GM12878 (cell line): ENCODE measurements around the gene CFAP54. TPM values are rescaled to one million over a fixed set of nuclear protein-coding genes. Genes with fewer than 3 reads are reported as not detected.

ENCODE experiments used
- ATAC-seq: fragments of 200-7000 bp; cut with Tn5 transposase; 3 replicates; pipeline ENCODE4 v1.9.1; 2020; ENCODE audit warnings: mild to moderate bottlenecking, moderate library complexity
- BruUV-seq: library from RNA; stranded (reverse); fragments of 400-500 nt; replicated peaks from 2 replicates; lab custom pipeline; 2021; lab: Mats Ljungman, UMichigan
- CTCF ChIA-PET: fragments of 300-600 bp; sonication (Branson Sonifier 250); formaldehyde crosslinking; extraction: SDS; loops from one replicate; lab custom pipeline; 2021; ENCODE audit warnings: inconsistent platforms; lab: Yijun Ruan, JAX
- POLR2A ChIA-PET: fragments of 350-600 bp; formaldehyde crosslinking; extraction: SDS; loops from one replicate; lab custom pipeline; 2021; ENCODE audit warnings: inconsistent platforms; lab: Charles Lee
- RAD21 ChIA-PET: fragments of 300-600 bp; sonication (Branson Sonifier 250); formaldehyde crosslinking; loops from one replicate; lab custom pipeline; 2023; ENCODE audit warnings: antibody characterized with exemption; ENCODE audit not compliant: unreplicated experiment; lab: Charles Lee
- SMC1A ChIA-PET: fragments of 300-600 bp; sonication (Branson Sonifier 250); formaldehyde crosslinking; loops from one replicate; lab custom pipeline; 2023; ENCODE audit not compliant: unreplicated experiment, uncharacterized antibody; lab: Charles Lee
- DNase-seq: peaks from one replicate; pipeline ENCODE4 v3.0.0-alpha.2; 2011; ENCODE audit warnings: low read depth, low spot score
- FAIRE-seq: peaks from 3 replicates; lab custom pipeline; 2011; peaks lifted over from hg19 to GRCh38; lab: Jason Lieb, UNC
- H2AFZ ChIP-seq: 2 replicates; pipeline ENCODE4 v1.6.0; 2011; ENCODE audit warnings: low read depth, low read length, control low read depth; ENCODE audit not compliant: control insufficient read depth
- H3K27ac ChIP-seq: 2 replicates; pipeline ENCODE4 v1.5.1; 2011; ENCODE audit warnings: control low read depth; ENCODE audit not compliant: control insufficient read depth, insufficient read depth
- H3K27me3 ChIP-seq, 2 experiments: replicated peaks in 1 of 2; 2 replicates each; pipeline versions ENCODE4 v1.6.0 to v1.6.1; 2011; ENCODE audit warnings: low read length in 1 of 2; ENCODE audit not compliant: control insufficient read depth in 2 of 2, insufficient read depth in 2 of 2
- H3K36me3 ChIP-seq, 2 experiments: 2 replicates each; pipeline ENCODE4 v1.5.1; 2011; ENCODE audit warnings: low read length in 1 of 2; ENCODE audit not compliant: control insufficient read depth in 2 of 2, insufficient read depth in 2 of 2
- H3K4me1 ChIP-seq: 2 replicates; pipeline ENCODE4 v1.6.1; 2011; ENCODE audit warnings: mild to moderate bottlenecking, low read length, moderate library complexity, mixed read lengths; ENCODE audit not compliant: control insufficient read depth, insufficient read depth
- H3K4me2 ChIP-seq: 2 replicates; pipeline ENCODE4 v1.6.0; 2011; ENCODE audit warnings: control low read depth; ENCODE audit not compliant: control insufficient read depth, insufficient read depth
- H3K4me3 ChIP-seq: fragments of 200-600 bp; sonication (generic); 2 replicates; pipeline ENCODE4 v1.5.1; 2016
- H3K79me2 ChIP-seq: 2 replicates; pipeline ENCODE4 v1.6.0; 2011; ENCODE audit warnings: low read length; ENCODE audit not compliant: control insufficient read depth, insufficient read depth
- H3K9ac ChIP-seq: 2 replicates; pipeline ENCODE4 v1.8.0; 2011; ENCODE audit warnings: low read length, control low read depth, mixed read lengths; ENCODE audit not compliant: control insufficient read depth, insufficient read depth
- H3K9me3 ChIP-seq: replicated peaks from 3 replicates; pipeline ENCODE4 v1.5.1; 2011; ENCODE audit warnings: mild to moderate bottlenecking, low read length; ENCODE audit not compliant: control insufficient read depth, insufficient read depth
- H4K20me1 ChIP-seq: 2 replicates; pipeline ENCODE4 v1.6.0; 2011; ENCODE audit not compliant: control insufficient read depth, insufficient read depth
- CREB1 ChIP-seq: IDR thresholded peaks from 2 replicates; pipeline ENCODE4 v1.6.1; 2012; ENCODE audit warnings: low read depth, mild to moderate bottlenecking, inconsistent platforms
- CUX1 ChIP-seq: IDR thresholded peaks from 2 replicates; pipeline ENCODE4 v1.6.1; 2012; ENCODE audit warnings: improper control_type of control experiment, low read depth, low read length; ENCODE audit not compliant: insufficient replicate concordance
- EED ChIP-seq: sonication (generic); IDR thresholded peaks from 2 replicates; pipeline ENCODE4 v1.6.1; 2016; ENCODE audit warnings: antibody characterized with exemption, low read depth
- ETV6 ChIP-seq, 2 experiments: fragments of 450-650 bp in 1 of 2; IDR thresholded peaks in 1 of 2; conservative IDR thresholded peaks in 1 of 2; 2 replicates each; pipeline ENCODE4 v1.6.1; 2014; ENCODE audit warnings: antibody characterized with exemption in 1 of 2, borderline replicate concordance in 1 of 2, low read depth in 1 of 2, mild to moderate bottlenecking in 1 of 2, moderate library complexity in 1 of 2
- JUND ChIP-seq: IDR thresholded peaks from 2 replicates; pipeline ENCODE4 v1.6.1; 2012; ENCODE audit warnings: low read depth, mild to moderate bottlenecking, low read length, improper control_type of control experiment, moderate library complexity
- NFXL1 ChIP-seq: fragments of 450-650 bp; IDR thresholded peaks from 2 replicates; pipeline ENCODE4 v1.6.1; 2017; ENCODE audit warnings: antibody characterized with exemption, mild to moderate bottlenecking, borderline replicate concordance
- NKRF ChIP-seq: fragments of 450-650 bp; conservative IDR thresholded peaks from 2 replicates; pipeline ENCODE4 v1.6.1; 2017; ENCODE audit warnings: mild to moderate bottlenecking, moderate library complexity
- WGBS: methylation state at CpG from one replicate; pipeline ENCODE4 v1.1.6; 2016; ENCODE audit warnings: low lambda C conversion rate; ENCODE audit not compliant: insufficient replicate concordance, insufficient coverage; ENCODE audit errors: missing lambda C conversion rate; 5-methylcytosine and 5-hydroxymethylcytosine counted together
- in situ Hi-C: fragments of 300-500 bp; cut with MboI; formaldehyde crosslinking; loops from 9 replicates; pipeline ENCODE4 v1.14.3; 2018; ENCODE audit warnings: mixed read lengths
- intact Hi-C: fragments of 100-400 bp; cut with micrococcal nuclease; formaldehyde crosslinking; loops from one replicate; pipeline ENCODE4 v1.14.2; 2022; ENCODE audit not compliant: unreplicated experiment
- polyA plus RNA-seq, 11 experiments: library from polyadenylated mRNA; depleted of rRNA in 4 of 11; unstranded in 6 of 11; stranded (reverse) in 5 of 11; fragments of >200 nt; fragmentation: Nextera tagmentation in 4 of 11; fragmentation: Illumina TruSeq in 1 of 11; extraction: Ambion mirVana in 4 of 11; extraction: Trizol in 1 of 11; gene quantifications; 1 replicate in 1 of 11; 2 replicates in 10 of 11; pipeline versions ENCODE4 v1.2.1 to v1.2.3, GENCODE V29; 2011 to 2016; ENCODE audit warnings: inconsistent platforms in 2 of 11, missing spikeins in 2 of 11, low read depth in 1 of 11
- total RNA-seq, 4 experiments: library from RNA; depleted of rRNA in 3 of 4; stranded (reverse); fragments of >200 nt in 3 of 4; fragmentation: Illumina TruSeq in 1 of 4; extraction: Trizol in 1 of 4; gene quantifications; 2 replicates each; pipeline versions ENCODE4 v1.2.1 to v1.2.3, GENCODE V29; 2013 to 2021
- TF ChIP-seq, protein P1 (sequence below): IDR thresholded peaks from 2 replicates; pipeline ENCODE4 v1.6.1; 2011; ENCODE audit warnings: borderline replicate concordance, low read depth, mild to moderate bottlenecking, moderate library complexity, mixed read lengths, low read length; ENCODE audit not compliant: insufficient read depth; ENCODE audit errors: extremely low read length
- TF ChIP-seq, protein P2 (sequence below): fragments of 450-650 bp; formaldehyde crosslinking; IDR thresholded peaks from 2 replicates; pipeline ENCODE4 v1.4.0; 2022; ENCODE audit warnings: mild to moderate bottlenecking, moderate library complexity

The CFAP54 gene
- total and polyA plus RNA-seq, 10 of the 15 experiments (the other 5 are each of a cell fraction or from before 2014, with no cell fraction given): 0.19 to 1.5 (median 0.56) TPM

DNA sequence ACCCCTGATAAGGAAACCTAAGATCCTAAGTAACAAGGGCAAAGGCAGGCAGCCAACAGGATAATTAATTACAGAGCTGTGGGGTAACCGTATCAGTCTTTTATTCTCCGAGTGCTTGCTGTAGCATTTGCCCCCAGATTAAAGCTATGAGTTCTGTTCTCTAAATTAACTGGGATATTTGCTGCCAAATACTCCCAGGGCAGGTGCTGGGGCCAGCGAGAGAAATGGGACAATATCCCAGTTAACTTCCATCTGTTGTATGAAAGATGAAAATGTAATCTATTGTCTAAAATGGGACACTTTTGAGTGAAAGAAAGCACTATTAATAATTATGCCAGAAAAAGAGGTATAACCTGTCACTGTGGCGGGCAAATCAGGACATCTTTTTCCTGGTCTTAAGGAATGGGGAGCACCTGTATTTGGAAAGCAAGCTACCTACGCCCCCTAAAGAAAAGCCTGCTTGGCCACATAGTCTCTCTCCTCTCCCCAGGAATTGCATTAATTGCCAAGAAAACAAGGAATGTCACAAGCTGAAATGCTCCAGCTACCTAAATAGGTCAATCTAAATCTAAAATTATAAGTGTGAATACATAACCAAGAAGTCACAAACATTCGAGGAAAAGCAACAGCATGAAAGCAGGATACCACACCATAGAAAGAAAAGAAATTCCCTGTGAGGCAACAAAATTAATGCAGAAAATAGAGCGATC, 26.7 kb upstream of the CFAP54 start:
- no peak overlapping the region for H3K9ac ChIP-seq
- intact Hi-C loops: no loop called here
- H2AFZ ChIP-seq: no peak overlapping the region
- no peak overlapping the region for H3K27ac ChIP-seq
- H3K4me2 ChIP-seq: no peak overlapping the region
- no peak for ATAC-seq
- ChIA-PET RAD21 (no interaction called here), POLR2A (interaction anchor here (0.6 to 0.7 kb wide), 2 partner anchors 13 to 26 kb away, joined by 3 read pairs; no protein-coding TSS in a partner anchor), CTCF (interaction anchor here (0.6 to 1.1 kb wide), 3 partner anchors 37 to 807 kb away, joined by 3 read pairs; no protein-coding TSS in a partner anchor), SMC1A (interaction anchor here (1.0 kb wide), 1 partner anchor 59 kb away, joined by 3 read pairs; no protein-coding TSS in a partner anchor)
- H3K79me2 ChIP-seq: no peaks in the 10 kb centered on the region
- FAIRE-seq: no peak
- no peak for DNase-seq
- in situ Hi-C loops: no loop called here
- 64% methylated on average over 7 of the region's 7 CpGs for WGBS
- H3K4me1 ChIP-seq: no peaks in the 10 kb centered on the region; the same call in 1 of the 2 replicates
- no peaks in the 10 kb centered on the region for H3K36me3 ChIP-seq
- no peak overlapping the region for H3K4me3 ChIP-seq
- no peaks in the 10 kb centered on the region for H4K20me1 ChIP-seq
- no TSS peak for BruUV-seq
- TF ChIP-seq, protein P1, sequence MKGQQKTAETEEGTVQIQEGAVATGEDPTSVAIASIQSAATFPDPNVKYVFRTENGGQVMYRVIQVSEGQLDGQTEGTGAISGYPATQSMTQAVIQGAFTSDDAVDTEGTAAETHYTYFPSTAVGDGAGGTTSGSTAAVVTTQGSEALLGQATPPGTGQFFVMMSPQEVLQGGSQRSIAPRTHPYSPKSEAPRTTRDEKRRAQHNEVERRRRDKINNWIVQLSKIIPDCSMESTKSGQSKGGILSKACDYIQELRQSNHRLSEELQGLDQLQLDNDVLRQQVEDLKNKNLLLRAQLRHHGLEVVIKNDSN: no peak
- TF ChIP-seq CUX1: no peak
- no peak for TF ChIP-seq NKRF
- TF ChIP-seq, protein P2, sequence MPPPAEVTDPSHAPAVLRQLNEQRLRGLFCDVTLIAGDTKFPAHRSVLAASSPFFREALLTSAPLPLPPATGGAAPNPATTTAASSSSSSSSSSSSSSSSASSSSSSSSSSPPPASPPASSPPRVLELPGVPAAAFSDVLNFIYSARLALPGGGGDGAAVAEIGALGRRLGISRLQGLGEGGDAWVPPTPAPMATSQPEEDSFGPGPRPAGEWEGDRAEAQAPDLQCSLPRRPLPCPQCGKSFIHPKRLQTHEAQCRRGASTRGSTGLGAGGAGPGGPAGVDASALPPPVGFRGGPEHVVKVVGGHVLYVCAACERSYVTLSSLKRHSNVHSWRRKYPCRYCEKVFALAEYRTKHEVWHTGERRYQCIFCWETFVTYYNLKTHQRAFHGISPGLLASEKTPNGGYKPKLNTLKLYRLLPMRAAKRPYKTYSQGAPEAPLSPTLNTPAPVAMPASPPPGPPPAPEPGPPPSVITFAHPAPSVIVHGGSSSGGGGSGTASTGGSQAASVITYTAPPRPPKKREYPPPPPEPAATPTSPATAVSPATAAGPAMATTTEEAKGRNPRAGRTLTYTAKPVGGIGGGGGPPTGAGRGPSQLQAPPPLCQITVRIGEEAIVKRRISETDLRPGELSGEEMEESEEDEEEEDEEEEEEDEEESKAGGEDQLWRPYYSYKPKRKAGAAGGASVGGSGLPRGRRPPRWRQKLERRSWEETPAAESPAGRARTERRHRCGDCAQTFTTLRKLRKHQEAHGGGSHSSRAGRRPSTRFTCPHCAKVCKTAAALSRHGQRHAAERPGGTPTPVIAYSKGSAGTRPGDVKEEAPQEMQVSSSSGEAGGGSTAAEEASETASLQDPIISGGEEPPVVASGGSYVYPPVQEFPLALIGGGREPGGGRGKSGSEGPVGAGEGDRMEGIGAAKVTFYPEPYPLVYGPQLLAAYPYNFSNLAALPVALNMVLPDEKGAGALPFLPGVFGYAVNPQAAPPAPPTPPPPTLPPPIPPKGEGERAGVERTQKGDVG (CRISPR knock-in tag): no peak
- no peak for TF ChIP-seq JUND
- no peak for TF ChIP-seq NFXL1
- TF ChIP-seq EED: no peak
- TF ChIP-seq CREB1: no peak
- TF ChIP-seq ETV6 (conservative IDR thresholded peaks at IDR 0.05 in 1 of 2, IDR thresholded peaks at IDR 0.05 in 1 of 2; ENCODE audit: borderline replicate concordance in 1 of 2, low read depth in 1 of 2): no peak
- H3K27me3 ChIP-seq: no peaks in the 10 kb centered on the region
- no peaks in the 10 kb centered on the region for H3K9me3 ChIP-seq
